NCI-H2107 treated with DMSO at 0.1 percent for 48 hours (cell line): ENCODE results near the gene LLPH.
"Not testable (repeated sequence)": the region's sequence is repeated elsewhere in the genome, so short reads cannot be mapped to it uniquely, and the experiment has no call there.

ENCODE experiments used
- DNase-seq: peaks from one replicate; lab custom pipeline; 2025; ENCODE audit not compliant: unreplicated experiment; lab: John Stamatoyannopoulos, UW

LLPH gene

DNA sequence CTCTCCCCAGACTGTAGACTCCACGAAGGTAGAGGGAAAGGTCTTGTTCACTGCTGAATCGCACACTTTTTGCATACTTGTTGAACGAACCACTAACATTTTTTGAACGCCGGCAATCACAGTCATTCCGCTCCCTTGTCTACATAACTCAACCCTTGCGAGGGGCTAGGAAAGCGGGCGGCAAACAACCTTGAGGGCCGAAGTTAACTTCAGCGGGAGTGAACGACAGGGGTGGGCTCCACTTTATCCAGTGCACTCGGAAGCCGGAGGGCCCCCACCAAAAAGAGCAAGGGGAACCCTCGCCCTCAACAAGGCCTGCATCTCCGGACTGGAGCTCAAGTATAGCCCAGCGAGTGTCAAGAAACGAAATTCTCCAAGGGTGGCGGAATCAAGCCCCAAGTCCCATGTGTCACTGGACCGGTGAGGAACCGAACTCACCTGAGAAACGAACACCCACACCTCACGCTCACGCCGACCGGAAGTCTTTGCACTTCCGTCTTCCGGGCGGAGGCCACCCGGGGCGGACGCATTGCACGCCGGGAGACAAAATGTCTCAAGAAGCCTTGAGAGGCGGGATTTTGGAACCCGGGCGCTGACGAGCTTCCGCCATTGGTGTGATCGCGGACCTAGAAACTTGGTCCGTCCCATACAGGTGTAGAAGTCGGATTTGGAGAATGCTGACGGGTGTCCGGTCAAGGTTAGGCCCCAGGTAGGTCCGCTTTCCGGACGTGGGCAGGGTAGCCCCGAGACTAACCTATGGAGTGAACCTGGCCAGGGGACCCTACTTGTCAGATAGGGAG, at the start of gene LLPH:
Gene LLPH (minus strand): TSS at position 484 of the 800 bp plus-strand sequence. CDS start 1,644 bp downstream, outside the sequence.
- peak; percentile 63 for DNase-seq

DNA sequence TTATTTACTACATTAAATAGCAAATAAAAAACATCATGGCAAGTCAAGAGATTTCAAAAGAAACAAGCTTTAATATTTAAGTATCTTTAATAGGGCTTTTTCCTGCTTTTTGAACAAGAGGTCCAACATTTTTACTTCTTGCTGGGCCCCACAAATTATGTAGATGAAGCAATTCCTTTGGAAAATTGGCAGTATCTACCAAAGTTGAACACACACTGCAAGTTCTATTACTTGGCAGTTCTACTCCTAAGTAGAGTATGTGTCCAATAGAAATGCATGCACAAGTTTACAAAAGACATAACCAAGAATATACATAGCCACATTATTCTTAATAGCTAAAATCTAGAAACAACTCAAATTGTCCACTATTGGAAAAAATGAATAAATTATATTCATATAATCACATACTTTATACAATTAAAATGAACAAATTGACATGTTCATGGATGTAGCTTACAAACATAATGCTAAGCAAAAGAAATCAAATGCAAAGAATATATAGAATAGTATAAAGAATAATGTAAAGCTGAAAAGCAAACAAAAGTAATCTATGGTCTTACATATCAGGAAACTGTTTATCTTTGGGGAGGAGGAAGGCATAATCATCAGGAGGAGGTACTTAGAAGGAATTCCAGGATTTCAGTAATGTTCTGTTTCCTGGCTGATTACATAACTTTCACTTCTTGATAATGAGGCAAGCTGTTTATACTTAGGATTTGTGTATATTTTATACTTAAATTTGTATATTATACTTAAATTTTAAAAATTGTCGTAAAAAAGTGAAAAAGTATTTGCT, 45.8 kb upstream of the LLPH start:
- DNase-seq: no peak

DNA sequence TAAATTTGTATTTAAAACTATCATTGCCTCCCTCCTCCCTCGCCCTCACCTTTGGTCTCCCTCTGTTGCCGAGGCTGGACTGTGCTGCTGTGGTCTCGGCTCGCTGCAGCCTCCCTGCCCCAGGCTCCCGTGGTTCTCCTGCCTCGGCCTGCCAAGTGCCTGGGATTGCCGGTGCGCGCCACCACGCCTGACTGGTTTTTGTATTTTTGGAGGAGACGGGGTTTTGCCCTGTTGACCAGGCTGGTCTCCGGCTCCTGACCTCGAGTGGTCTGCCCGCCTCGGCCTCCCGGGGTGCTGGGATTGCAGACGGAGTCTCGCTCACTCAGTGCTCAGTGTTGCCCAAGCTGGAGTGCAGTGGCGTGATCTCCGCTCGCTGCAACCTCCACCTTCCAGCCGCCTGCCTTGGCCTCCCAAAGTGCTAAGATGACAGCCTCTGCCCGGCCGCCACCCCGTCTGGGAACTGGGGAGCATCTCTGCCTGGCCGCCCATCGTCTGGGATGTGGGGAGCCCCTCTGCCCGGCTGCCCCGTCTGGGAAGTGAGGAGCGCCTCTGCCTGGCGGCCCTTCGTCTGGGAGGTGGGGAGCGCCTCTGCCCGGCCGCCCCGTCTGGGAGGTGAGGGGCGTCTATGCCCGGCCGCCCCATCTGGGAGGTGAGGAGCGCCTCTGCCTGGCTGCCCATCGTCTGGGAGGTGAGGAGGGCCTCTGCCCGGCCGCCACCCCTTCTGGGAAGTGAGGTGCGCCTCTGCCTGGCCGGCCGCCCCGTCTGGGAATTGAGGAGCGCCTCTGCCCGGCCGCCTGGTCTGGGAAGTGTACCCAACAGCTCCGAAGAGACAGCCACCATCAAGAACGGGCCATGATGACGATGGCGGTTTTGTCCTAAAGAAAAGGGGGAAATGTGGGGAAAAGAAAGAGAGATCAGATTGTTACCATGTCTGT, 44.1 kb upstream of the LLPH start:
- DNase-seq: not testable (repeated sequence)

DNA sequence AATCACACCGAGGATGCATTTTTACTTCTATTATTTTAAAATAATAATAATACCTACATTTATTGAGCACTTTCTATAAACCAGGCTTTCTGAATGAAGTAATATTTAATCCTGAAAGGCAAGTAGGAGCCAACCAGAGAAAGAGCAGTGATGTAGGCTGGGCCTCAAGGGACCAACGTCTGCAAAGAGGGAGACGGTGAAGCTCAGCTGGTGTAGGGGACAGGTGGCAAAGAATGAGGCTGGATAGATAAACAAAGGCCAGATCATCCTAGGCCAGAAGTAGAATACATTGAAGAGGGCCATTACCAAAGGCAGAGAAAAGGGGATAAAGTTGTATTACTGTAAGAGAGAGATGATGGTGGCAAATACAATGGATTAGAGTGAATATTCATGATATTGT, 40.1 kb upstream of the LLPH start:
- no peak for DNase-seq

DNA sequence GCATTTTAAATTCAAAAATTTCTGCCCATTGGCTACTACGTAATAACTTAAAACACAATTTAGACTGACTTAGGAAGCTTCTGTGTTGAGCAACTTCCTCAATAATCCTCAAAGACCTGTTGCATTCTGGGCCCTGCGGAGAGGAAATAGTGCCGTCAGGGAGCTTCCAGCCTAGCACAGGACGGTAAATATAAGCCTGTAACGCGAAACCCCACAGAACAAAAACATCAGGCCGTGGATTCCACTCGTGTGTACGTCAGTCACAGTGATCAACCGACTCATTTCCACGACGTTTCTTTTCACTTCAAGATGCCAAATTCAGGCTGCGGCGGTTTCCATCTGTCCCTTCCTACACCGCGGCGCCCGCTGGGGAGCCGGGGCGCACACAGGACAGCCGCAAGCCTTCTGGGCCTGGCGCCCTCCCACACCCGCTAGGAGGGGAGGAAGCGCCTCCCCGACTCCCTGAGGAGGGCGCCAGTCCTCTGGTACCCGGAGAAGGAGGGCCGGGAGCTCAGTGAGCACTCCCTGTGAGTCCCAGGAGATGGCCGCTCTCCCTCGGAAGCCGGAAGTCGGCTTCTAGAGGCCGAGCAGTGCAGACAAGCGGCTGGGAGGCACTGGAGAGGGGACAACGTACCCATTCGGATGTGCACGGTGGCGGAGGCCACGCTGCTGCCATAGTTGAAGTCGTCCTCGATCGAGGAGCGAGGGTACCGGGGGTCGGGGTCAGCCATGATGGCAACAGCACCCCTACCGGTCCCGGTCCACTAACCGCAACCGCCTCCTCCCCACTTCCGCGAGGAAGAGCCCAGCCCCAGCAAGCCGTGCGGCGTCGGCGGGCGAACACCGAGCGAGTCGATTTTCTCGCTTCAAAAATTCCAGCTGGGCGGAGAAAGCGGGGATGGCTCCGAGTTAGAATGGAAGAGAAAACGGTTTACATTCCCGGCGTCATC, 38.9 kb upstream of the LLPH start, which contains the start of gene TMBIM4:
Gene TMBIM4 (minus strand): TSS at position 776 of the 950 bp plus-strand sequence. CDS start 45 bp downstream, at position 731.
- DNase-seq: peak; percentile 94

DNA sequence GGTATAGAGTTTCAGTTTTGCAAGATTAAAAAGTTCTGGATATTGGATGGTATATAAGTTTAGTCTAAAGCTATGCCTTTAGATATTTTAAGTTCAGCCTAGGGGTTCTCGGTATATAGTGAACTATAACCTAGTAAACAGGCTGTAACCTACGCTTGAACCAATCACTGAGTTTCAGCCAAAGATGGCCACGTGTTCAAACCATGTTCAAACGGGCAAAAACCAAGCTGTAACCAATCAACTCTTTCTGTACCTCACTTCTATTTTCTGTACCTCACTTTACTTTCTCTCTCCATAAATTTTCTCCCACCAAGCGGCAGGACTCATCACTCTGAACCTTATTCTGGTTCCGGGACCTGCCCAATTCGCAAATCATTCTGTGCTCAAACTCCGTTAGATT, 37.9 kb upstream of the LLPH start:
- DNase-seq: no peak

DNA sequence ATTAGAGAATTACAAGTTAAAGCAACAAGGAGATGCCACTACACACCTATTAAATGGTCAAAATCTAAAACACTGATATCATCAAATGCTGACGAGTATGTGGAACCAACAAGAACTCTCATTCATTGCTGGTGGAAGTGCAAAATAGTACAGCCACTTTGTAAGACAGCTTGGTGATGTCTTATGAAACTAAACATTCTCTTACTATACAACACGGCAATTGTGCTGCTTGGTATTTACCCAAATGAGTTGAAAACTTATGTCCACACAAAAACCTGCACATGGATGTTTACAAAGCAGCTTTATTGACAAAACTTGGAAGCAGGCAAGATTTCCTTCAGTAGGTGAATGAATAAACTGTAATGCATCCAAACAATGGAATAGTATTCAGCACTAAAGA, 36.0 kb upstream of the LLPH start:
- DNase-seq: no peak

DNA sequence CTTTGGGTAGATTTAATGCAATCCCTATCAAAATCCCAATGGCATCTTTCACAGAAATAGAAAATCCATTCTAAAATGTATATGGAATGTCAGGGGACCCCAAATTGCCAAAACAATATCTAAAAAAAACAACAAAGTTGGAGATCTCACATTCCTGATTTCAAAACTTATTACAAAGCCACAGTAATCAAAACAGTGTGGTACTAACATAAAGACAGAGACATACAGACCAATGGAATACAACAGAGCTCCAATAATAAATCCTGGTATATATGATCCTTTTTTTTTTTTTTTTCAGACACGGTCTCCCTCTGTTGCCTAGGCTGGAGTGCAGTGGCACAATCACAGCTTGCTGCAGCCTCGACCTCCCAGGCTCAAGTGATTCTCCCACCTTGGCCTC, 34.6 kb upstream of the LLPH start:
- no peak for DNase-seq

DNA sequence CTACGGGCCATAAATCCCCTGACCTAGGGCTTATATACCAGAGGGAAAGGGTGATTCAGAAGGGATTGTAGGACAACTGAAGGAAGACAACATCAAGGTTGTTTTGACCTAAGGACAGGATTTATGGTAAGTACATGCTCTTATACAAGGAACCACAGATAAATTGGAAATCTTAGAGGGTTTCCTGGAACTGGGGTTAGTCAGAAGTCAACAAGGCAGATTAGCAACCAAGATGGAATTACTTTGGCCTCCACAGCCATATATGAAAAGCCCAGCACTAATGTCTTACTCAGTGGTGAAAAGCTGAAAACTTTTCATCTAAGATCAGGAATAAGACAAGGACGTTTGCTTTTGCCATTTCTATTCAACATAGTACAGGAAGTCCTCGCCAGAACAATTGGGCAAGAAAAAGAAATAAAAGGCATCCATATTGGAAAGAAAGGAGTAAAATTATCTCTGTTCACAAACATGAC, 33.8 kb upstream of the LLPH start:
- DNase-seq: no peak

DNA sequence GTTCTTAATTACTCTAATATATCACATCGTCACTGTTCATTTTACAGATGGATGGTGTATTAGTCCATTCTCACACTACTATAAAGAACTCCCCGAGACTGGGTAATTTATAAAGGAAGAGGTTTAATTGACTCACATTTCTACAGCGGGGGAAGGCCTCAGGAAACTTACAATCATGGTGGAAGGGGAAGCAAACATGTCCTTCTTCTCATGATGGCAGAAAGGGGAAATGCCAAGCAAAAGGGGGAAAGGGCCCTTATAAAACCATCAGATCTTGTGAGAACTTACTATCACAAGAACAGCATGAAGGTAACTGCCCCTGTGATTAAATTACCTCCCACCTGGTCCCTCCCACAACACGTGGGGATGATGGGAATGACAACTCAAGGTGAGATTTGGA, 32.7 kb upstream of the LLPH start:
- DNase-seq: no peak

DNA sequence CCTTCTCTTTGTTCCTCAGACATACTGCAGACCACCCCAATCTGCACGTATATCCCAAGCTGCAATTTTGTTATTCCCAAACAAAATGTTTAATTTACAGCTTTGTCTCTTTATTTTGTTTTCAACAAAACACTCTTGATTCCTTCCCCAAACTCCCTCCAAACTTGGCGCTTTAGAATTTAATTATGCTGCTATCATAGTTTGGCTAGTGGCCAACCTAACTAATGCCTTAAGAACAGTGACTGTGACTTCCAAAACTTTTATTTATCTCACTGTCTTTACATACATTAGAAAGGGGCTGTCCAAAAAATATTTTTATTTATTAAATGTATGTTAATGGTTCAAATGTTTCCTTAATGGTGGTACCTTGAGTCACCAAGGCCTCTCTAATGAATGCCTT, 32.2 kb upstream of the LLPH start:
- no peak for DNase-seq

DNA sequence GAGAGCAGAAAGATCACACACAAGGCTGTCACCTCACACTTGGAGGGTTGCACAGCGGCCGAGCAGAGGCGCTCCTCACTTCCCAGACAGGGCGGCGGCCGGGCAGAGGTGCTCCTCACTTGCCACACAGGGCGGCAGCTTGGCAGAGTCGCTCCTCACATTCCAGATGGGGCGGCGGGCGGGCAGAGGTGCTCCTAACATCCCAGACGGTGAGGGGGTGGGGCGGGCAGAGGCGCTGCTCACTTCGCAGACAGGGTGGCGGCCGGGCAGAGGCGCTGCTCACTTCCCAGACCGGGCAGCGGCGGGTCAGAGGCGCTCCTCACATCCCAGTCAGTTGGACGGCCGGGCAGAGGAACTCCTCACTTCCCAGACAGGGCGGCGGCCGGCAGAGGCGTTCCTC, 30.2 kb upstream of the LLPH start:
- no peak for DNase-seq

DNA sequence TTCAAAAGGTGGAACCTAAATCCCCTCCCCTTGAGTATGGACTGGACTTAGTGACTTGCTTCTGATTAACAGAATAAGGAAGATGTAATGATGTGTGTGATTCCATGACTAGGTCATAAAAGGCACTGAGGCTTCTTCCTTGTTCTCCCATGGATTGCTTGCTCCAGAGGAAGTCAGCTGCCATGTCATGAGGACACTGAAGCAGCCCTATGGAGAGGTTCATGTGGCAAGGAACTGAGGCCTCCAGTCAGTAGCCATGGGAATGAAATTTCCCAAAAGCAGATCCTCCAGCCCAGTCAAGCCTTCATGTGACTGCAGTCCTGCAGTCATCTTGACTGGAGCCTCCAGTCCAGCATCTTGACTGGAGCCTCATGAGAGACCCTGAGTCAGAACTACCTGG, 28.6 kb upstream of the LLPH start:
- no peak for DNase-seq

DNA sequence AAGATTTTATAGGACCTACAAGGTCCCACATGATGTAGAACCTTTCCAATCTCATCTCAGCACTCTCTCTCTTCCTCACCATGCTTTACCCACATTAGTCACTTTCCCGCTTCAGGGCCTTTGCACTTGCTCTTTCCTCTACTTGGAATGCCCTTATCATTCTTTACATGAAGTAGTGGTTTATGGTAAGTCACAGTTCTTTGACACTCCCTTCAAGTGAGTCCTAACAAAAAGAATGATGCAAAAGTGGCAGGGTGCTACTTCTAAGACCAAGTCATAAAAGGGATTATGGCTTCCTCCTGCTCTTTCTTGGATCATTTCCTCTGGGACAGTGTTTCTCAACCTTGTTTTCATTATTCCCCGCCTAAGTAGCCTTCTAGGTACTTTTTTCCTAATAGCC, 26.1 kb upstream of the LLPH start:
- DNase-seq: no peak

DNA sequence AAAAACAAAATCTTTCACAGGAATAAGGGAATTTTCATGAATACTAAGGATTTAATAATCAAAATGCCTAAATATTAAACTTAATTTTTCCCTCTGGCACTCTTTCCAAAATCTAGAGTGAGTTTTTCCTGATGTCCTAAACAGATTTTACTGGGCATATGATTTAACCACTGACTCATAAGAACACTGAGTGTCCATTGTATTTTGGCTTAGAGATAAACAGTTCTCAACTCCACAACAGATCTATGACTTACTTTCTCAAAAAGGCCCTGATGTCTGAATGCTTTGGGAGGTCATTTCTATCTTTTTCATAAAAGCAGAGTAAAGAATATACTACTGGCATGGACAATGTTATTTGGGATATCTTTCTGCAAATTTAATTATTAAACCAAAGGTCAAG, 24.2 kb upstream of the LLPH start:
- no peak for DNase-seq

DNA sequence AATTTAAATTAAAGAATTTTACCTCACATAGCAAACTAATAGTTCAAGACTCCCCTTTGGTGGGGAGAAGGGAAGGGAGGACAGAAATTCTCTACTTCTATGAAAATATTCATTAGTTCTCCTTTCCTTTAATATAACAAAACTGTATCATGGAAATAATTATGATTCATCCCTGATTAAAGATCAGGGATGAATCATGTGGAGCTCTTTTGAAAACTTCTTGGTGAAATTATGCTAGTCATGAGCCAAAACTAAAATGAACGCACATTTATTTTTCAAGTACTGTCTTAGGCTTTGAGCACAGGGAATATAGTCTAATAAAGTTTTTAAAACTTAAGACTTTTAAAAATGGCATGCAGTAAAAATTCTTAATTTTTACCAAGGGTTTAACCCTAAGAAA, 22.2 kb upstream of the LLPH start:
- no peak for DNase-seq

DNA sequence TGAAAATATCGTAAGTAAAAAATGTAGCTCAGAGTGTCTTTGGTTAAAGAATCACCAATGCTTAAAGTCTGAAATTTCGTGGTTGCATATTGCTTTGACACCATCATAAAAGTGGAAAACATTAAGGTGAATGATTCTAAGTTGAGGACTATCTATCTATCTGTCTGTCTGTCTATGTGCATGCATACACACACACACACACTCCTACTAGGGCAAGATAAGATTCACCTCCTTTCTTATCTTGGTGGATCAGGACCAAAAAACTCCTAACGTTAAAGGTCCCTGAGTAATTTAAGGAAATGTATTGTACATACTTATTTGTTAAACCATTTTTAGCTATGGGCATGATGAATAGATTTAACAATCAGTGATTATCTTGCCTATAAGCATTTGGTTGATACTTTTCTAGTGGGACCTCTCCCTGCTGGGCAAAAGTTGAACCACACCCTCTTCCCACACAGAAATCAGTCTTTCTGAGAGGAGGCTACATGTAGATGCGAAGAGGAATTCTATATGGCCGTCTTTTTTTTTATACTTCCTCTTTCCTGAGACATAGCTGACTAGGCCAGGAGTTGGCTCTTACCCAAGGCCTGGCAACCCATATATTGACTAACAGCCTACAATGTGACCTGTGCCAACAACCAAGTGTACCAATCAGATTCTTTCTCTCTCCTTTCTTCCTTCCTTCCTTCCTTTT, 19.3 kb upstream of the LLPH start:
- no peak for DNase-seq

DNA sequence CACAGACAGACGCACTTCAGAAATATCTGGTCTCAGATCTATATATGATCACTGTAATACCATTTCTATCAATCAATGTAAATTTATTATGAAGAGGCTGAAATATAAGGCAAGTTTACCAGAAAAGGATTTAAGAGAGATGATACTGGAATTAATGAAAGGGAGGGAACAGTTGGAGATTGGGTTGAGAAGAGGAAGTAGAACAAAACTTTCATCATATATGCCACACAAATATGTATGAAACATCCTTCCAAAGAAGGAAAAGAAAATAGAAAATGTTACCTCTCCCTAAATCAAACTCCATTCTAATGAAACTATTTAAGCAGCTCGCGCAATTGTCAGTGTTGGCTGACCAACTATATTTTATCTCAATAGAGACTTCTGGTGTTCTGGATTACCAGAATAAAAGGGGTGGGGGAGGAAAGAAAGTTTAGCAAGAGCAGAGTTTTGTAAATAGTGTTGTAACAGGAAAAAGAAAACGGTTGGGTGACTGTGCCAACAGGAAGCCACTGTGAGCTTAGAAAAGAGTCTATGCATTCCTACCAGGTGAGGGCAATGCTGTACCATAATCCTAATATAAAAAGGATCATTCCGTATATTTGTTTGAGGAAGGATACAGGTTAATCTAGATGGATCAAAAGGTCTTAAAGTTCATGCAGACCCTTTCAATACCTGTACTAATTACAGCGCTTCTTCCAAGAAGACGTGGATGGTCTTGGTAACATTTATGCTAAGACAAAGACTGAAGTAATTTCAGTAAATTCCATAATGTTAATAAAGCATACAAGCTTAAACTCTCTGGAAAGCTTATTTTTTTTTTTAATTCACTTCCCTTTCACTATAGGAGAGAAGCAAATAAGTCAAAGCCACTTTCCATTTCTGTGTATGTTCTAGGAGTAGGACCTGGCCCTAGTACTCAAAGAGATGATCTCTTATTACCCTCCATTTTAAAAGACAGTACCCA, 14.5 kb upstream of the LLPH start:
- DNase-seq: peak; percentile 61
